Prostate gland (tissue), 2 donors: Measurements from ENCODE around the gene DUSP12.

Experiments used
- CTCF ChIP-seq, 4 experiments: fragments of 200-600 bp in 2 of 4; fragments of 450-650 bp in 2 of 4; sonication (generic) in 2 of 4; IDR thresholded peaks; 1 replicate in 3 of 4; 2 replicates in 1 of 4; pipeline ENCODE4 v1.5.1; 2016 to 2019; ENCODE audit warnings: antibody characterized with exemption in 4 of 4, mild to moderate bottlenecking in 2 of 4, moderate library complexity in 2 of 4
- POLR2AphosphoS5 ChIP-seq: sonication (generic); formaldehyde crosslinking; IDR thresholded peaks from one replicate; pipeline ENCODE4 v1.6.1; 2017; ENCODE audit warnings: antibody characterized with exemption

GRCh38 chr1:161719325-161719611 lies 30.3 kb upstream of the DUSP12 start:
- TF ChIP-seq POLR2AphosphoS5 = no peak
- TF ChIP-seq CTCF (IDR thresholded peaks at IDR 0.05) = no peak
